Measurements from ENCODE around the gene ZNF668. TPM values are rescaled to one million over a fixed set of nuclear protein-coding genes. Genes with fewer than 3 reads are reported as not detected.
"Not testable (repeated sequence)": the region's sequence is repeated elsewhere in the genome, so short reads cannot be mapped to it uniquely, and the experiment has no call there.

The ZNF668 gene
- total RNA-seq, 2 experiments from 2014 or later, result 13.9 to 17.4 TPM

DNA sequence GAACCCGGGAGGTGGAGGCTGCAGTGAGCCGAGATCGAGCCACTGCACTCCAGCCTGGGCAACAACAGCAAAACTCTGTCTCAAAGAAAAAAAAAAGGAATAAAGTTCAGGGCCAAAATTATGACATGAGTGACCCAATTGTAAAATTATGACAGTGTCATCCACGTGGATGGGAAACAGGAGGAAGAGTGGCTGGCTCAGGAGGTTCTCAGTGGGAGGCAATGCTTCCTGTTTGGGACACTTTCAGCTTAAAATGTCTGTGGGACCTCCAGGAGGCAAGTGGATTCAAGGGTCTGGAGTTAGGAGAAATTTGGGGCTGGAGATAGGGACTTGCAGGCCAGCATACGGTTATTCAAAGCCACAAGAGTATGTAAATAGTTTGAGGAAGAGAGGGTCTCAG lies 48.7 kb downstream of the ZNF668 start:
- ChIA-PET POLR2A (interaction anchor here (0.9 kb wide), 1 partner anchor 49 kb away, joined by 3 read pairs; the partner anchor contains the start of genes ZNF646 and ZNF668), CTCF (no interaction called here)
- no peak for DNase-seq
- H3K4me1 Mint-ChIP-seq, result peaks cover 9% of the 10 kb centered on the region
- H3K27ac Mint-ChIP-seq, result no peak overlapping the region
- no peak overlapping the region for H3K4me3 Mint-ChIP-seq
- no peaks in the 10 kb centered on the region for H3K9me3 Mint-ChIP-seq
- no peaks in the 10 kb centered on the region for H3K36me3 Mint-ChIP-seq (ENCODE audit: low read depth)
- no peaks in the 10 kb centered on the region for H3K27me3 Mint-ChIP-seq

GRCh38 chr16:31023627-31024226 lies 50.3 kb downstream of the ZNF668 start:
- Mint-ChIP-seq H3K4me3 (no peak overlapping the region), H3K4me1 (peaks cover 9% of the 10 kb centered on the region), H3K27ac (no peak overlapping the region), H3K27me3 (no peaks in the 10 kb centered on the region), H3K36me3 (ENCODE audit: low read depth) (no peaks in the 10 kb centered on the region), H3K9me3 (no peaks in the 10 kb centered on the region)
- ChIA-PET CTCF (interaction anchor here (0.9 to 1.6 kb wide), 3 partner anchors 39 to 121 kb away, joined by 3 read pairs; partner anchors contain the start of gene HSD3B7), POLR2A (interaction anchor here (0.9 kb wide), 1 partner anchor 45 kb away, joined by 3 read pairs; no protein-coding TSS in a partner anchor)
- no peak for DNase-seq

GRCh38 chr16:31023252-31023602 lies 50.8 kb downstream of the ZNF668 start:
- ChIA-PET CTCF (interaction anchor here (0.9 to 1.6 kb wide), 3 partner anchors 39 to 121 kb away, joined by 3 read pairs; partner anchors contain the start of gene HSD3B7), POLR2A (interaction anchor here (0.9 kb wide), 1 partner anchor 45 kb away, joined by 3 read pairs; no protein-coding TSS in a partner anchor)
- Mint-ChIP-seq H3K4me1 (peaks cover 9% of the 10 kb centered on the region), H3K36me3 (ENCODE audit: low read depth) (no peaks in the 10 kb centered on the region), H3K27ac (no peak overlapping the region), H3K27me3 (no peaks in the 10 kb centered on the region), H3K9me3 (no peaks in the 10 kb centered on the region), H3K4me3 (no peak overlapping the region)
- no peak for DNase-seq

GRCh38 chr16:31022544-31023251 lies 51.3 kb downstream of the ZNF668 start:
- Mint-ChIP-seq H3K9me3 (no peaks in the 10 kb centered on the region), H3K27me3 (no peaks in the 10 kb centered on the region), H3K4me1 (peaks cover 9% of the 10 kb centered on the region), H3K4me3 (no peak overlapping the region), H3K27ac (no peak overlapping the region), H3K36me3 (ENCODE audit: low read depth) (no peaks in the 10 kb centered on the region)
- ChIA-PET CTCF (interaction anchor here (1.6 kb wide), 1 partner anchor 38 kb away, joined by 3 read pairs; the partner anchor contains the start of gene HSD3B7), POLR2A (interaction anchor here (0.9 kb wide), 1 partner anchor 44 kb away, joined by 3 read pairs; no protein-coding TSS in a partner anchor)
- DNase-seq, result no peak

DNA sequence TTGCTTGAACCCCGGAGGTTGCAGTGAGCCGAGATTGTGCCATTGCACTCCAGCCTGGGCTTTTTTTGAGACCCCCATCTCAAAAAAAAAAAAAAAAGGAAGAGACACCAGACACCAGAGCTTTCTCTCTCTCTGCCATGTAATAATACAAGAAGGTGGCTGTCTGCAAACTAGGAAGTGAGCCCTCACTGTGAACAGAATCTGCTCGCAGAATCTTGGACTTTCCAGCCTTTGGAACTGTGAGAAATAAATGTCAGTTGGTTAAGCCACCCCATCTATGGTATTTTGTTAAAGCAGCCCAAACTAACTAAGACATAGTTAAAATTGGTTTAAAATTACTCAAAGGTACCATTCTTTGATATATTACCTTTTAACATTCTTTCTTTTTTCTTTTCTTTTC lies 53.5 kb downstream of the ZNF668 start:
- no peaks in the 10 kb centered on the region for H3K36me3 Mint-ChIP-seq (ENCODE audit: low read depth)
- no peak overlapping the region for H3K27ac Mint-ChIP-seq
- ChIA-PET POLR2A (no interaction called here), CTCF (no interaction called here)
- H3K27me3 Mint-ChIP-seq, result peaks cover 2% of the 10 kb centered on the region
- peaks cover 9% of the 10 kb centered on the region for H3K4me1 Mint-ChIP-seq
- H3K9me3 Mint-ChIP-seq, result no peaks in the 10 kb centered on the region
- no peak overlapping the region for H3K4me3 Mint-ChIP-seq
- DNase-seq, result no peak

- CTCF ChIA-PET; DNase-seq; H3K4me3 Mint-ChIP-seq; H3K4me1 Mint-ChIP-seq; H3K27ac Mint-ChIP-seq; H3K9me3 Mint-ChIP-seq; H3K36me3 Mint-ChIP-seq (ENCODE audit: low read depth); POLR2A ChIA-PET: not testable (repeated sequence)
- peaks cover 19% of the 10 kb centered on the region for H3K27me3 Mint-ChIP-seq
Measured at GRCh38 chr16:31017756-31018155, 56.3 kb downstream of the ZNF668 start.

GRCh38 chr16:31016018-31016417 lies 58.0 kb downstream of the ZNF668 start:
- CTCF ChIA-PET, result no interaction called here
- Mint-ChIP-seq H3K4me1 (peaks cover 4% of the 10 kb centered on the region), H3K9me3 (no peaks in the 10 kb centered on the region), H3K27ac (no peak overlapping the region), H3K36me3 (ENCODE audit: low read depth) (no peaks in the 10 kb centered on the region), H3K27me3 (peaks cover 34% of the 10 kb centered on the region), H3K4me3 (no peak overlapping the region)
- DNase-seq, result no peak
- POLR2A ChIA-PET, result no interaction called here

GRCh38 chr16:31013292-31013691 lies 60.7 kb downstream of the ZNF668 start:
- H3K4me3 Mint-ChIP-seq; H3K27ac Mint-ChIP-seq; H3K4me1 Mint-ChIP-seq; POLR2A ChIA-PET; H3K9me3 Mint-ChIP-seq; H3K36me3 Mint-ChIP-seq (ENCODE audit: low read depth); DNase-seq; CTCF ChIA-PET: not testable (repeated sequence)
- H3K27me3 Mint-ChIP-seq, result peaks cover 51% of the 10 kb centered on the region

- H3K27ac Mint-ChIP-seq; H3K9me3 Mint-ChIP-seq; H3K4me1 Mint-ChIP-seq; H3K4me3 Mint-ChIP-seq; POLR2A ChIA-PET; DNase-seq; CTCF ChIA-PET; H3K36me3 Mint-ChIP-seq (ENCODE audit: low read depth): not testable (repeated sequence)
- H3K27me3 Mint-ChIP-seq, result peaks cover 53% of the 10 kb centered on the region
Measured at GRCh38 chr16:31011815-31012214, 62.2 kb downstream of the ZNF668 start.

Other genes with a start within 250 kb of the ZNF668 start
- 10 to 100 TPM; 22.3 to 23.5 TPM for gene BCL7C, start 180.2 kb downstream of the ZNF668 start, total RNA-seq
- gene CTF1, start 177.6 kb downstream of the ZNF668 start, total RNA-seq, result under 1 TPM; 0.20 to 0.25 TPM
- gene FBXL19, start 150.7 kb downstream of the ZNF668 start, total RNA-seq, result 10 to 100 TPM; 25.8 to 27.2 TPM
- 10 to 100 TPM; 30.3 to 33.6 TPM for gene ORAI3, start 125.2 kb downstream of the ZNF668 start, total RNA-seq
- 10 to 100 TPM; 18.8 to 20.3 TPM for gene SETD1A, start 116.5 kb downstream of the ZNF668 start, total RNA-seq
- gene HSD3B7, start 89.0 kb downstream of the ZNF668 start, total RNA-seq, result 1 to 10 TPM; 7.1 to 7.5 TPM
- 1 to 10 TPM; 1.5 to 1.7 TPM for gene STX1B, start 63.6 kb downstream of the ZNF668 start, total RNA-seq
- gene STX4, start 40.7 kb downstream of the ZNF668 start, total RNA-seq, result 10 to 100 TPM; 67.2 to 70.0 TPM
- 10 to 100 TPM; 31.9 to 32.1 TPM for gene ZNF646, start 182 bp upstream of the ZNF668 start, total RNA-seq
- 1 to 10 TPM; 4.7 to 4.9 TPM for gene PRSS53, start 14.7 kb upstream of the ZNF668 start, total RNA-seq
- 10 to 100 TPM; 66.0 to 66.1 TPM for gene VKORC1, start 20.6 kb upstream of the ZNF668 start, total RNA-seq
- gene BCKDK, start 34.1 kb upstream of the ZNF668 start, total RNA-seq, result 10 to 100 TPM; 32.9 to 34.4 TPM
- 10 to 100 TPM; 43.7 to 44.3 TPM for gene KAT8, start 43.4 kb upstream of the ZNF668 start, total RNA-seq
- not detected for gene PRSS8, start 61.5 kb upstream of the ZNF668 start, total RNA-seq
- gene PRSS36, start 75.8 kb upstream of the ZNF668 start, total RNA-seq, result under 1 TPM; 0.58 to 0.85 TPM
- 100 to 1,000 TPM; 386 to 397 TPM for gene FUS, start 105.9 kb upstream of the ZNF668 start, total RNA-seq
- 100 to 1,000 TPM in 1 of 2 experiments, 10 to 100 TPM in 1; 96.1 to 102 TPM for gene PYCARD, start 128.5 kb upstream of the ZNF668 start, total RNA-seq
- under 1 TPM; 0.03 to 0.05 TPM for gene TRIM72, start 139.9 kb upstream of the ZNF668 start, total RNA-seq
- not detected for gene PYDC1, start 142.9 kb upstream of the ZNF668 start, total RNA-seq
- 10 to 100 TPM; 81.3 to 82.1 TPM for gene ITGAM, start 185.7 kb upstream of the ZNF668 start, total RNA-seq

Measured in activated CD4-positive, alpha-beta memory T cell treated with anti-CD3 and anti-CD28 coated beads, Interleukin-2, amount 10 ng/mL, durations not matched to agents 7 days and 5 days (primary cell).